Measurements from ENCODE around the gene COQ8A. TPM values are rescaled to one million over a fixed set of nuclear protein-coding genes. Genes with fewer than 3 reads are reported as not detected.

The COQ8A gene
- total RNA-seq, 1 donor, result 14.1 TPM

- Histone ChIP-seq H3K79me2 (ENCODE audit: insufficient read depth, low read length) (no peaks in the 10 kb centered on the region), H4K20me1 (ENCODE audit: insufficient read depth, low read length) (no peaks in the 10 kb centered on the region), H3K4me3 (ENCODE audit: insufficient read depth, low read length) (no peak overlapping the region), H3K9me3 (ENCODE audit: low read depth, low read length) (no peaks in the 10 kb centered on the region), H3K4me1 (ENCODE audit: insufficient read depth, low read length) (no peaks in the 10 kb centered on the region), H3K27ac (ENCODE audit: low read depth, low read length) (no peak overlapping the region), H3K36me3 (ENCODE audit: insufficient read depth, low read length) (no peaks in the 10 kb centered on the region), H2AFZ (ENCODE audit: low read length) (no peak overlapping the region), H3K27me3 (ENCODE audit: insufficient read depth, low read length) (no peaks in the 10 kb centered on the region), H3K4me2 (ENCODE audit: insufficient read depth, low read length) (no peak overlapping the region)
- TF ChIP-seq, protein P1, sequence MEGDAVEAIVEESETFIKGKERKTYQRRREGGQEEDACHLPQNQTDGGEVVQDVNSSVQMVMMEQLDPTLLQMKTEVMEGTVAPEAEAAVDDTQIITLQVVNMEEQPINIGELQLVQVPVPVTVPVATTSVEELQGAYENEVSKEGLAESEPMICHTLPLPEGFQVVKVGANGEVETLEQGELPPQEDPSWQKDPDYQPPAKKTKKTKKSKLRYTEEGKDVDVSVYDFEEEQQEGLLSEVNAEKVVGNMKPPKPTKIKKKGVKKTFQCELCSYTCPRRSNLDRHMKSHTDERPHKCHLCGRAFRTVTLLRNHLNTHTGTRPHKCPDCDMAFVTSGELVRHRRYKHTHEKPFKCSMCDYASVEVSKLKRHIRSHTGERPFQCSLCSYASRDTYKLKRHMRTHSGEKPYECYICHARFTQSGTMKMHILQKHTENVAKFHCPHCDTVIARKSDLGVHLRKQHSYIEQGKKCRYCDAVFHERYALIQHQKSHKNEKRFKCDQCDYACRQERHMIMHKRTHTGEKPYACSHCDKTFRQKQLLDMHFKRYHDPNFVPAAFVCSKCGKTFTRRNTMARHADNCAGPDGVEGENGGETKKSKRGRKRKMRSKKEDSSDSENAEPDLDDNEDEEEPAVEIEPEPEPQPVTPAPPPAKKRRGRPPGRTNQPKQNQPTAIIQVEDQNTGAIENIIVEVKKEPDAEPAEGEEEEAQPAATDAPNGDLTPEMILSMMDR (IDR thresholded peaks at IDR 0.05; ENCODE audit: extremely low read depth, low read depth, low read length), result no peak
- no peak for DNase-seq (ENCODE audit: insufficient read length, low spot score, missing footprints)
Measured at GRCh38 chr1:226895644-226896043, 44.5 kb upstream of the COQ8A start.

- Histone ChIP-seq H3K9me3 (ENCODE audit: low read depth, low read length) (no peaks in the 10 kb centered on the region), H2AFZ (ENCODE audit: low read length) (no peak overlapping the region), H3K4me2 (ENCODE audit: insufficient read depth, low read length) (no peak overlapping the region), H4K20me1 (ENCODE audit: insufficient read depth, low read length) (no peaks in the 10 kb centered on the region), H3K27ac (ENCODE audit: low read depth, low read length) (no peak overlapping the region), H3K4me1 (ENCODE audit: insufficient read depth, low read length) (no peaks in the 10 kb centered on the region), H3K79me2 (ENCODE audit: insufficient read depth, low read length) (no peaks in the 10 kb centered on the region), H3K27me3 (ENCODE audit: insufficient read depth, low read length) (no peaks in the 10 kb centered on the region), H3K36me3 (ENCODE audit: insufficient read depth, low read length) (no peaks in the 10 kb centered on the region), H3K4me3 (ENCODE audit: insufficient read depth, low read length) (no peak overlapping the region)
- DNase-seq (ENCODE audit: insufficient read length, low spot score, missing footprints), result no peak
- TF ChIP-seq, protein P1 (IDR thresholded peaks at IDR 0.05; ENCODE audit: extremely low read depth, low read depth, low read length), result no peak
Measured at GRCh38 chr1:226898246-226898645, 41.8 kb upstream of the COQ8A start.

GRCh38 chr1:226901421-226901820 is 38.7 kb upstream of the COQ8A start:
- no peak overlapping the region for H3K4me3 ChIP-seq (ENCODE audit: insufficient read depth, low read length)
- TF ChIP-seq, protein P1 (IDR thresholded peaks at IDR 0.05; ENCODE audit: extremely low read depth, low read depth, low read length), result no peak
- H2AFZ ChIP-seq (ENCODE audit: low read length), result no peak overlapping the region
- H3K27ac ChIP-seq (ENCODE audit: low read depth, low read length), result no peak overlapping the region
- no peak overlapping the region for H3K4me2 ChIP-seq (ENCODE audit: insufficient read depth, low read length)
- H3K9me3 ChIP-seq (ENCODE audit: low read depth, low read length), result no peaks in the 10 kb centered on the region
- DNase-seq (ENCODE audit: insufficient read length, low spot score, missing footprints), result no peak
- no peaks in the 10 kb centered on the region for H3K27me3 ChIP-seq (ENCODE audit: insufficient read depth, low read length)
- no peaks in the 10 kb centered on the region for H3K79me2 ChIP-seq (ENCODE audit: insufficient read depth, low read length)
- H3K4me1 ChIP-seq (ENCODE audit: insufficient read depth, low read length), result peaks cover 8% of the 10 kb centered on the region
- no peaks in the 10 kb centered on the region for H4K20me1 ChIP-seq (ENCODE audit: insufficient read depth, low read length)
- no peaks in the 10 kb centered on the region for H3K36me3 ChIP-seq (ENCODE audit: insufficient read depth, low read length)

DNA sequence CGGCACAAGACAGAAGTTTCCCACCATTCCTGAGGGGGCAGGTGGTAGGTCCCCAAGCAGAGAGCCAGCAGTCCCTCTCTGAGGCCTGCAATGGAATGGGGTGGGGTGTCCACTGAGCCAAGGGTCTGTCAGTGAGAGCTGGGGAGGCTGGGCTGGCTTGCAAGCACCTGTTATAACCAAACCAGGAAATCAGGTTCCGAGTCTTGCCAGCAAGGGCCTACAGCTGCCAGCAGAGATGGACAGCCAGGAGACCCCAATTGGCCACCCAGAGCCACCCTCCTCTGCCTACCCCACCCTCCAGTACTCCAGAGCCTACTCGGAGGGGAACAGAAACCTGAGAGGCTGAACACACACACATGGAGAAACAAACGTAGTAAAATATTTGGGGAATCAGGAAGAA is 37.5 kb upstream of the COQ8A start:
- no peak overlapping the region for H3K4me3 ChIP-seq (ENCODE audit: insufficient read depth, low read length)
- peaks cover 8% of the 10 kb centered on the region for H3K4me1 ChIP-seq (ENCODE audit: insufficient read depth, low read length)
- no peaks in the 10 kb centered on the region for H3K79me2 ChIP-seq (ENCODE audit: insufficient read depth, low read length)
- no peaks in the 10 kb centered on the region for H3K36me3 ChIP-seq (ENCODE audit: insufficient read depth, low read length)
- TF ChIP-seq, protein P1 (IDR thresholded peaks at IDR 0.05; ENCODE audit: extremely low read depth, low read depth, low read length), result no peak
- H4K20me1 ChIP-seq (ENCODE audit: insufficient read depth, low read length), result no peaks in the 10 kb centered on the region
- no peaks in the 10 kb centered on the region for H3K27me3 ChIP-seq (ENCODE audit: insufficient read depth, low read length)
- H3K27ac ChIP-seq (ENCODE audit: low read depth, low read length), result no peak overlapping the region
- no peak overlapping the region for H3K4me2 ChIP-seq (ENCODE audit: insufficient read depth, low read length)
- H3K9me3 ChIP-seq (ENCODE audit: low read depth, low read length), result no peaks in the 10 kb centered on the region
- no peak for DNase-seq (ENCODE audit: insufficient read length, low spot score, missing footprints)
- no peak overlapping the region for H2AFZ ChIP-seq (ENCODE audit: low read length)

All from osteoblast (primary cell).